PC-9 (cell line): ENCODE measurements around the gene ADAMTSL4. TPM values are rescaled to one million over a fixed set of nuclear protein-coding genes. Genes with fewer than 3 reads are reported as not detected.

Experiments
- BruUV-seq: library from RNA; stranded (reverse); fragments of 400-500 nt; replicated peaks from 2 replicates; lab custom pipeline; 2021; lab: Mats Ljungman, UMichigan
- CTCF ChIA-PET: fragments of 300-600 bp; sonication (Branson Sonifier 250); formaldehyde crosslinking; loops from one replicate; lab custom pipeline; 2022; ENCODE audit warnings: antibody characterized with exemption; lab: Charles Lee
- POLR2A ChIA-PET: fragments of 300-600 bp; sonication (Branson Sonifier 250); formaldehyde crosslinking; loops from one replicate; lab custom pipeline; 2022; ENCODE audit warnings: antibody characterized with exemption; ENCODE audit not compliant: unreplicated experiment; lab: Charles Lee
- DNase-seq, 2 experiments: peaks; one replicate each; pipeline versions ENCODE4 v3.0.0 to v3.0.0-alpha.2; 2015 to 2022; ENCODE audit warnings: mixed read lengths in 1 of 2
- H2AFZ ChIP-seq: fragments of 200-600 bp; sonication (generic); 2 replicates; pipeline ENCODE4 v1.8.1; 2017; ENCODE audit warnings: antibody characterized with exemption
- H3F3A ChIP-seq: fragments of 200-600 bp; sonication (generic); 2 replicates; pipeline ENCODE4 v1.8.1; 2017; ENCODE audit warnings: antibody characterized with exemption, mild to moderate bottlenecking, low read depth; ENCODE audit not compliant: insufficient read depth
- H3K27ac ChIP-seq: fragments of 200-600 bp; sonication (generic); 2 replicates; pipeline ENCODE4 v1.6.1; 2016; ENCODE audit warnings: mixed run types
- H3K27me3 ChIP-seq: fragments of 200-600 bp; sonication (generic); 2 replicates; pipeline ENCODE4 v1.6.1; 2016; ENCODE audit warnings: low read depth, mixed run types; ENCODE audit not compliant: insufficient read depth
- H3K36me3 ChIP-seq: fragments of 200-600 bp; sonication (generic); 2 replicates; pipeline ENCODE4 v1.6.1; 2016; ENCODE audit warnings: low read depth, mixed run types
- H3K4me1 ChIP-seq: fragments of 200-600 bp; sonication (generic); replicated peaks from 2 replicates; pipeline ENCODE4 v1.6.1; 2016; ENCODE audit warnings: mixed run types; ENCODE audit not compliant: insufficient read depth
- H3K4me2 ChIP-seq: fragments of 200-600 bp; sonication (generic); 2 replicates; pipeline ENCODE4 v1.6.1; 2017; ENCODE audit warnings: mixed run types
- H3K4me3 ChIP-seq: fragments of 200-600 bp; sonication (generic); 2 replicates; pipeline ENCODE4 v1.6.1; 2016; ENCODE audit warnings: mixed run types
- H3K79me2 ChIP-seq: fragments of 200-600 bp; sonication (generic); 2 replicates; pipeline ENCODE4 v1.6.1; 2017; ENCODE audit warnings: low read depth, mixed run types
- H3K9me2 ChIP-seq: fragments of 200-600 bp; sonication (generic); 2 replicates; pipeline ENCODE4 v1.8.1; 2017; ENCODE audit warnings: mild to moderate bottlenecking; ENCODE audit not compliant: insufficient read depth
- H3K9me3 ChIP-seq: fragments of 200-600 bp; sonication (generic); 2 replicates; pipeline ENCODE4 v1.8.1; 2016; ENCODE audit warnings: low read depth; ENCODE audit not compliant: insufficient read depth
- H4K20me1 ChIP-seq: fragments of 200-600 bp; sonication (generic); 2 replicates; pipeline ENCODE4 v1.8.1; 2017; ENCODE audit not compliant: insufficient read depth
- CTCF ChIP-seq: fragments of 200-600 bp; sonication (generic); conservative IDR thresholded peaks from 2 replicates; pipeline ENCODE4 v1.6.1; 2017; ENCODE audit warnings: mixed run types, antibody characterized with exemption, mild to moderate bottlenecking, moderate library complexity
- EZH2 ChIP-seq: fragments of 200-600 bp; sonication (generic); IDR thresholded peaks from 2 replicates; pipeline ENCODE4 v1.8.0; 2017; ENCODE audit warnings: antibody characterized with exemption, low read depth
- intact Hi-C: fragments of 100-400 bp; cut with micrococcal nuclease; formaldehyde crosslinking; loops from one replicate; pipeline ENCODE4 v1.10.0; 2022; ENCODE audit not compliant: unreplicated experiment
- total RNA-seq: library from RNA; stranded (reverse); gene quantifications from 2 replicates; pipeline ENCODE4 v1.2.3, GENCODE V29; 2021

ADAMTSL4 gene
- total RNA-seq, 1 experiment from 2014 or later: 67.9 TPM

GRCh38 chr1:150545486-150546032, 3.6 kb upstream of the ADAMTSL4 start:
- H3K79me2 ChIP-seq: no peaks in the 10 kb centered on the region
- POLR2A ChIA-PET: interaction anchor here (0.6 kb wide), 1 partner anchor 12 kb away, joined by 5 read pairs; no protein-coding TSS in a partner anchor

GRCh38 chr1:150546294-150546937, 2.8 kb upstream of the ADAMTSL4 start:
- peaks cover 22% of the 10 kb centered on the region for H3F3A ChIP-seq
- H3K4me2 ChIP-seq: no peak overlapping the region
- no peaks in the 10 kb centered on the region for H3K79me2 ChIP-seq
- no peaks in the 10 kb centered on the region for H3K36me3 ChIP-seq
- TF ChIP-seq CTCF: no peak
- no TSS peak for BruUV-seq
- no peaks in the 10 kb centered on the region for H3K9me3 ChIP-seq
- H4K20me1 ChIP-seq: no peaks in the 10 kb centered on the region
- H3K27me3 ChIP-seq: no peaks in the 10 kb centered on the region
- POLR2A ChIA-PET: interaction anchor here (0.6 kb wide), 1 partner anchor 345 kb away, joined by 6 read pairs; no protein-coding TSS in a partner anchor
- CTCF ChIA-PET: no interaction called here
- no peak overlapping the region for H3K27ac ChIP-seq
- H3K4me3 ChIP-seq: no peak overlapping the region
- no peak overlapping the region for H2AFZ ChIP-seq
- intact Hi-C loops: no loop called here
- H3K9me2 ChIP-seq: no peaks in the 10 kb centered on the region
- H3K4me1 ChIP-seq: peaks cover 21% of the 10 kb centered on the region
- DNase-seq: no peak

More at GRCh38 chr1:150545486-150546032, 3.6 kb upstream of the ADAMTSL4 start:
- Histone ChIP-seq H3K36me3 (no peaks in the 10 kb centered on the region), H3K4me3 (no peak overlapping the region), H3K27me3 (no peaks in the 10 kb centered on the region), H3K9me3 (no peaks in the 10 kb centered on the region), H3K4me1 (peaks cover 12% of the 10 kb centered on the region), H3K4me2 (no peak overlapping the region), H4K20me1 (no peaks in the 10 kb centered on the region), H3K27ac (no peak overlapping the region), H3K9me2 (no peaks in the 10 kb centered on the region), H2AFZ (no peak overlapping the region), H3F3A (peaks cover 13% of the 10 kb centered on the region; the same call in 1 of the 2 replicates)
- BruUV-seq: no TSS peak
- intact Hi-C loops: no loop called here
- CTCF ChIA-PET: no interaction called here
- no peak for DNase-seq
- TF ChIP-seq CTCF: no peak
- TF ChIP-seq EZH2: no peak

GRCh38 chr1:150548324-150548631, 930 bp upstream of the ADAMTSL4 start:
- H3K4me1 ChIP-seq: peaks cover 38% of the 10 kb centered on the region
- H3K9me2 ChIP-seq: no peaks in the 10 kb centered on the region
- H3K9me3 ChIP-seq: no peaks in the 10 kb centered on the region
- H3K4me3 ChIP-seq: peak overlapping the region; percentile 54
- ChIA-PET CTCF (interaction anchor here (0.8 kb wide), 1 partner anchor 10 kb away, joined by 4 read pairs; no protein-coding TSS in a partner anchor), POLR2A (interaction anchor here (0.6 to 1.0 kb wide), 2 partner anchors 12 to 168 kb away, joined by 3 to 4 read pairs; no protein-coding TSS in a partner anchor)
- H3K36me3 ChIP-seq: no peaks in the 10 kb centered on the region
- H3K4me2 ChIP-seq: peak overlapping the region; percentile 78
- no peaks in the 10 kb centered on the region for H4K20me1 ChIP-seq
- DNase-seq: no peak
- H3K79me2 ChIP-seq: no peaks in the 10 kb centered on the region
- intact Hi-C loops: no loop called here
- BruUV-seq: no TSS peak
- H3K27ac ChIP-seq: 0 out of 2 replicates have a peak overlapping the region, but pooled peaks have one; percentile 17
- peak overlapping the region; percentile 76 for H2AFZ ChIP-seq
- peaks cover 38% of the 10 kb centered on the region for H3F3A ChIP-seq
- TF ChIP-seq EZH2 (no peak), CTCF (no peak)
- no peaks in the 10 kb centered on the region for H3K27me3 ChIP-seq
